Psoas muscle (tissue), 8 donors: Measurements from ENCODE around the gene EFNA2. TPM values are rescaled to one million over a fixed set of nuclear protein-coding genes. Genes with fewer than 3 reads are reported as not detected.

Experiments
- ATAC-seq, 4 donors: fragments of 200-7000 bp; cut with Tn5 transposase; one replicate each; pipeline ENCODE4 v1.9.1; 2020; ENCODE audit warnings: moderate library complexity in 3 of 4, mild to moderate bottlenecking in 2 of 4
- DNase-seq, 2 donors: peaks; one replicate each; pipeline ENCODE4 v3.0.0-alpha.2; 2020
- H3K27ac ChIP-seq: fragments of 200-600 bp; one replicate; pipeline ENCODE4 v1.8.0; 2022
- H3K27me3 ChIP-seq, 3 donors: fragments of 200-600 bp in 1 of 3; one replicate each; pipeline versions ENCODE4 v1.6.1 to v1.8.0; 2013 to 2022; ENCODE audit warnings: low read length in 2 of 3, mild to moderate bottlenecking in 2 of 3, moderate library complexity in 1 of 3; ENCODE audit not compliant: insufficient read depth in 3 of 3
- H3K36me3 ChIP-seq, 2 donors: fragments of 200-600 bp in 1 of 2; one replicate each; pipeline versions ENCODE4 v1.6.1 to v1.8.0; 2013 to 2022; ENCODE audit warnings: low read depth in 1 of 2, mild to moderate bottlenecking in 1 of 2, moderate library complexity in 1 of 2; ENCODE audit not compliant: insufficient read depth in 1 of 2
- H3K4me1 ChIP-seq: fragments of 200-600 bp; one replicate; pipeline ENCODE4 v1.8.0; 2022
- H3K4me3 ChIP-seq: fragments of 200-600 bp; one replicate; pipeline ENCODE4 v1.8.0; 2022; ENCODE audit warnings: mild to moderate bottlenecking
- H3K9me3 ChIP-seq: fragments of 200-600 bp; one replicate; pipeline ENCODE4 v1.8.0; 2022
- CTCF ChIP-seq: fragments of 200-600 bp; IDR thresholded peaks from one replicate; pipeline ENCODE4 v1.8.0; 2022; ENCODE audit warnings: antibody characterized with exemption
- WGBS, 3 donors: extraction: QIAGEN DNeasy Blood & Tissue Kit; methylation state at CpG; one replicate each; pipeline versions ENCODE4 v1.1.6 to v1.1.7; 2013; 5-methylcytosine and 5-hydroxymethylcytosine counted together
- intact Hi-C, 2 donors: fragments of 100-400 bp; cut with DNase I; formaldehyde crosslinking; loops; one replicate each; pipeline versions ENCODE4 v1.11.0 to v1.14.2; 2022
- polyA plus RNA-seq, 3 donors: library from polyadenylated mRNA; stranded (reverse); fragments of 200-250 nt; gene quantifications; one replicate each; pipeline ENCODE4 v1.2.3, GENCODE V29; 2013
- total RNA-seq, 4 donors: library from RNA; stranded (reverse); fragmentation: NEBNext Ultra II Directional in 2 of 4; extraction: Animal tissue kit (Norgen Biotek cat#: 25700) in 2 of 4; gene quantifications; one replicate each; pipeline versions ENCODE4 v1.2.1 to v1.2.4, GENCODE V29; 2021 to 2023
- donor health status: healthy with polysubstance abuse.
- donor health status: DM: no; HTN: no; CAD: no; lungs with moderate emphysema.
- donor health status: Bipolar disorder and iron deficiency.
- donor health status: healthy.
- donor health status: DM: yes; HTN: yes; CAD: no.
- donor health status: DM: no; HTN: no; CAD: no.
- donor health status: DM: no; HTN: no; CAD: no.
- donor health status: DM: yes; HTN: yes; CAD: no.

The EFNA2 gene
- total and polyA plus RNA-seq, 7 donors, result not detected

DNA sequence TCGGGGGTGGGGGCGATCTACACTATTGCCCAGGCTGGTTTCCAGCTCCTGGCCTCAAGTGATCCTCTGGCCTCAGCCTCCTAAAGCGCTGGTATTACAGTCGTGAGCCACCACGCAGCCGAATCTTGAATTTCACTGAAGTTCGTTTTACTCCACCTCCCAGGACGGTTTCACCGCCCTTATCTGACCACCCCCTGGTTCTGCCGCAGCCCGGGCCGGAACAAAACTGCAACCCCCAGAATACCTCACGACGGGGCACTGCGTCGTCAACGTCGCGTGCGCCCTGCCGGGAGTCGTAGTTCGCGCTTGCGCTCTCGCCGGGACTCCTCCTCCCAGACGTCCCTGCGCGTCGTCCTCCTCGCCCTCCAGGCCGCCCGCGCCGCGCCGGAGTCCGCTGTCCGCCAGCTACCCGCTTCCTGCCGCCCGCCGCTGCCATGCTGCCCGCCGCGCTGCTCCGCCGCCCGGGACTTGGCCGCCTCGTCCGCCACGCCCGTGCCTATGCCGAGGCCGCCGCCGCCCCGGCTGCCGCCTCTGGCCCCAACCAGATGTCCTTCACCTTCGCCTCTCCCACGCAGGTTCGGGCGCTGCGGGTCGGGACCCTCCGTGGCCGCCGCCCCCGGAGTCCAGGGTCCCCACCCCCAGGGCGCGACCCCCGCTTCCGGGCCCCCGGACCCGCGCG, 44.1 kb upstream of the EFNA2 start, which contains the start of gene ATP5F1D:
TSS of gene ATP5F1D (plus strand) at position 335 of the 679 bp plus-strand sequence. CDS start at position 435, 100 bp downstream.
- no peaks in the 10 kb centered on the region for H3K9me3 ChIP-seq
- peaks cover 55% of the 10 kb centered on the region for H3K4me1 ChIP-seq
- peak; percentile 41 to 61 (median 48) for ATAC-seq
- 0 to 1% (median 0%) methylated on average over 50 to 79 of the region's 79 CpGs for WGBS, 3 donors
- H3K36me3 ChIP-seq, result no peaks in the 10 kb centered on the region
- H3K27ac ChIP-seq, result peak within 1 kb of the TSS; percentile 99
- DNase-seq, result peak; percentile 94 to 98
- TF ChIP-seq CTCF, result no peak
- intact Hi-C loops, result loop anchor here in 1 of 2 donors (5.0 kb wide), 1 partner anchor 129 kb away; no protein-coding TSS in a partner anchor
- H3K4me3 ChIP-seq, result peak within 1 kb of the TSS; percentile 75
- peaks cover 0 to 3% (median 0%) of the 10 kb centered on the region in 3 donors for H3K27me3 ChIP-seq

- no peaks in the 10 kb centered on the region for H3K27me3 ChIP-seq
- H3K36me3 ChIP-seq, result no peaks in the 10 kb centered on the region
- no peaks in the 10 kb centered on the region for H3K9me3 ChIP-seq
- peak overlapping the region; percentile 75 for H3K4me3 ChIP-seq
- intact Hi-C loops, result loop anchor here (1.0 to 5.0 kb wide), 3 partner anchors 23 to 132 kb away; no protein-coding TSS in a partner anchor
- TF ChIP-seq CTCF, result peak; percentile 98
- peak; percentile 92 to 97 for DNase-seq
- H3K27ac ChIP-seq, result peak overlapping the region; percentile 99
- WGBS, 3 donors, result 16 to 23% (median 17%) methylated on average over 28 to 33 of the region's 33 CpGs
- peaks cover 60% of the 10 kb centered on the region for H3K4me1 ChIP-seq
- ATAC-seq, result peak; percentile 40 to 51 (median 46)
Observed at GRCh38 chr19:1243768-1244692, 41.6 kb upstream of the EFNA2 start.

DNA sequence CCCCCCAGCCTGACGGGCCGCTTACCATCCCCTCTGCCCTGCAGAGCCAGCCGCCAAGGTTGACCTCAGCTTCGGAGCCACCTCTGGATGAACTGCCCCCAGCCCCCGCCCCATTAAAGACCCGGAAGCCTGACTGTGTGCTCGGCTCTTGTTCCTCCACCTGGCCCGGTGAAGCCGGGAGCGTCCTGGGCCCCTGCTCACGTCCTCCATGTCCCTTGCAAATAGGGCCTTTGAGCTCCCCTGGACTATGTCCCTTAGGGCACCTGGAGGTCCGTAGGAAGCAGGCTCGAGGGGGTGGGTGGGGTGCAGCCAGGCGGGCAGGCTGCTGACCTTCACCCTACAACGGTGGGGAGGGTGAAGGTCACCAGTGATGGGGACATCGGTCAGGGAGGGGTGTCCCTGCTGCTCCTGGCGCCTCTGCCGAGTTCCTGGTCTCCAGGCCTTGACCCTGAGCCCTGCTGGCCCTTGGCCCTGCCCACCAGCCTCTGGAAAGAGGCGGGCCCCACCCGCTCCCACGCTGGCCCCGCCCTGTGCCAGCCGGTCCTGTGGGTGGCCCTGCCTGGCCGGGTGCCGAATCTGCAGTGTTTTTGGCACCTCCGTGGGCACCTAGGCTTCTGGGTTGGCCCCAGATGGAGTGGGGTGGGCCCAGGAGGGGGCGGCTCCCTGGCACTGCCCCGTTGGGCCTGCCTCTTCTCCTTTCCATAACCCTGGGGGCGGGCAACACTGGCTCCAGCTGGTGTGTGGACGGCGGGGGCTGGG, 40.8 kb upstream of the EFNA2 start:
- Histone ChIP-seq H3K4me3 (peak overlapping the region; percentile 75), H3K36me3 (peaks cover 0 to under 1% of the 10 kb centered on the region in 2 donors), H3K27ac (peak overlapping the region; percentile 99), H3K4me1 (peaks cover 60% of the 10 kb centered on the region), H3K9me3 (no peaks in the 10 kb centered on the region), H3K27me3 (no peaks in the 10 kb centered on the region)
- WGBS, 3 donors, result 7 to 14% (median 9%) methylated on average over 28 to 31 of the region's 31 CpGs
- ATAC-seq (peak; percentile 8 to 39 (median 26)), DNase-seq (peak; percentile 85 to 93)
- intact Hi-C loops, result loop anchor here (1.0 to 5.0 kb wide), 3 partner anchors 22 to 133 kb away; no protein-coding TSS in a partner anchor
- TF ChIP-seq CTCF, result no peak
